ENCODE results near the gene SHISAL2A.

The SHISAL2A gene

GRCh38 chr1:52662645-52663313 lies 29.8 kb downstream of the SHISAL2A start:
- no peak for DNase-seq

GRCh38 chr1:52663716-52664115 lies 30.7 kb downstream of the SHISAL2A start:
- no peak for DNase-seq

GRCh38 chr1:52665006-52665941 lies 32.3 kb downstream of the SHISAL2A start:
- DNase-seq = no peak

GRCh38 chr1:52667290-52667689 lies 34.3 kb downstream of the SHISAL2A start:
- no peak for DNase-seq

GRCh38 chr1:52667984-52668383 lies 35.0 kb downstream of the SHISAL2A start:
- DNase-seq = no peak

GRCh38 chr1:52668711-52669110 lies 35.7 kb downstream of the SHISAL2A start:
- DNase-seq = no peak

GRCh38 chr1:52669696-52670095 lies 36.7 kb downstream of the SHISAL2A start:
- DNase-seq = no peak

- no peak for DNase-seq
Observed at GRCh38 chr1:52670604-52671003, 37.6 kb downstream of the SHISAL2A start.

- DNase-seq = no peak
Observed at GRCh38 chr1:52672946-52673345, 40.0 kb downstream of the SHISAL2A start.

- DNase-seq = no peak
Observed at GRCh38 chr1:52673513-52673912, 40.5 kb downstream of the SHISAL2A start.

GRCh38 chr1:52674497-52675384 lies 41.8 kb downstream of the SHISAL2A start:
- peak; percentile 52 for DNase-seq

GRCh38 chr1:52676249-52676903 lies 43.4 kb downstream of the SHISAL2A start:
- no peak for DNase-seq

GRCh38 chr1:52677076-52677806 lies 44.3 kb downstream of the SHISAL2A start:
- DNase-seq = no peak

GRCh38 chr1:52679048-52679447 lies 46.1 kb downstream of the SHISAL2A start:
- DNase-seq = no peak

- no peak for DNase-seq
Observed at GRCh38 chr1:52679498-52679897, 46.5 kb downstream of the SHISAL2A start.

GRCh38 chr1:52680353-52680752 lies 47.4 kb downstream of the SHISAL2A start:
- DNase-seq = no peak

GRCh38 chr1:52681136-52681535 lies 48.2 kb downstream of the SHISAL2A start:
- no peak for DNase-seq

- DNase-seq = no peak
Observed at GRCh38 chr1:52683367-52683940, 50.5 kb downstream of the SHISAL2A start.

- DNase-seq = no peak
Observed at GRCh38 chr1:52684545-52684944, 51.6 kb downstream of the SHISAL2A start.

- DNase-seq = peak; percentile 86
Observed at GRCh38 chr1:52686261-52686751, 53.3 kb downstream of the SHISAL2A start.

- DNase-seq = no peak
Observed at GRCh38 chr1:52686830-52687229, 53.9 kb downstream of the SHISAL2A start.

Data from CD4-positive, alpha-beta T cell treated with Interleukin-17A for 4 hours (primary cell).